Hepatocyte (in vitro differentiated cells): ENCODE data around the gene COX14.

Experiments used
- EZH2 ChIP-seq: fragments of 200-600 bp; sonication (generic); IDR thresholded peaks from 2 replicates; pipeline ENCODE4 v1.6.1; 2016; ENCODE audit warnings: antibody characterized with exemption, mild to moderate bottlenecking, borderline replicate concordance
- EZH2phosphoT487 ChIP-seq: fragments of 200-600 bp; sonication (generic); IDR thresholded peaks from one replicate; pipeline ENCODE4 v1.6.1; 2018; ENCODE audit warnings: antibody characterized with exemption, mild to moderate bottlenecking, low read depth, moderate library complexity; ENCODE audit not compliant: unreplicated experiment, severe bottlenecking
- TF ChIP-seq, protein P1 (sequence below): fragments of 200-600 bp; sonication (generic); IDR thresholded peaks from 2 replicates; pipeline ENCODE4 v1.5.1; 2016; ENCODE audit warnings: antibody characterized with exemption, mild to moderate bottlenecking; ENCODE audit not compliant: poor library complexity

DNA sequence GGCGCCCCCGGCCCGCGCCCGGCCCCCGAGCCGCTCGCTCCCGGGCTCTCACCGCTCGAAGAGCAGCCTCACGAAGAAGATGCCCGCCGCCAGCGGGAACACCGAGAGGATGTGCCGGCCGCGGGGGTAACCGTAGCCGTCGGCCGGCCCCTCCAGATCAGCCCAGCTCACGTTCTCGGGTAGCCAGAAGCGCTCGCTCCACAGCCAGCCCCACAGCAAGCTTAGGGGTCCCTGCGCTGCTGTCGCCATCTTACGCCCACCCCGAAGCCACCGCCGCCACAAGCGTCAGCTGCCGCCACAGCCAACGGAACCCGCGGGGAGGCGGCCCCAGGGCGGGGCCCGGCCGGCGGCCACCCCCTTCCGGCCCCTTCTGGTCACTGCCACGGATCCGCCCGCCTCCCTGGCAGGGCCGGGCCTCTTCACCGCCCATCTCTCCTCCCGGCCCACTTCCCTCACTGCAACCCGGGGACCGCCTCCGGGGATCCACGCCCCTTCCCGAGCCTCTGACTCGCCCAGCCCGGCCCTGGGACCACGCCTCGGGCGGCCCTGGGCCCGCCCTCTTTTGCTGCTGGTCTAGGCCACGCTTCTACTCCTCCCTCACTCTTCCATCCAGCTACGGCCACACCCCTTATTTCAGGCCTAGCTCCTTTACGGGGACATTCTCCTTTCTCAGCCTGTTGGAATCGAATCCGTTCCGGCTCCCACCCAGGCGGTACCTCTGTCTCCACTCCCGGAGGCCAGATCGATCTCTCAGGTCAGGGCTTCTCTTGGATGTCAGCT, 55.2 kb downstream of the COX14 start, which contains the start of gene CERS5:
- TF ChIP-seq EZH2, result no peak
- TF ChIP-seq, protein P1, sequence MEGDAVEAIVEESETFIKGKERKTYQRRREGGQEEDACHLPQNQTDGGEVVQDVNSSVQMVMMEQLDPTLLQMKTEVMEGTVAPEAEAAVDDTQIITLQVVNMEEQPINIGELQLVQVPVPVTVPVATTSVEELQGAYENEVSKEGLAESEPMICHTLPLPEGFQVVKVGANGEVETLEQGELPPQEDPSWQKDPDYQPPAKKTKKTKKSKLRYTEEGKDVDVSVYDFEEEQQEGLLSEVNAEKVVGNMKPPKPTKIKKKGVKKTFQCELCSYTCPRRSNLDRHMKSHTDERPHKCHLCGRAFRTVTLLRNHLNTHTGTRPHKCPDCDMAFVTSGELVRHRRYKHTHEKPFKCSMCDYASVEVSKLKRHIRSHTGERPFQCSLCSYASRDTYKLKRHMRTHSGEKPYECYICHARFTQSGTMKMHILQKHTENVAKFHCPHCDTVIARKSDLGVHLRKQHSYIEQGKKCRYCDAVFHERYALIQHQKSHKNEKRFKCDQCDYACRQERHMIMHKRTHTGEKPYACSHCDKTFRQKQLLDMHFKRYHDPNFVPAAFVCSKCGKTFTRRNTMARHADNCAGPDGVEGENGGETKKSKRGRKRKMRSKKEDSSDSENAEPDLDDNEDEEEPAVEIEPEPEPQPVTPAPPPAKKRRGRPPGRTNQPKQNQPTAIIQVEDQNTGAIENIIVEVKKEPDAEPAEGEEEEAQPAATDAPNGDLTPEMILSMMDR, result no peak
- no peak for TF ChIP-seq EZH2phosphoT487
